SK-N-SH treated with all-trans-retinoic acid at 6 μM for 48 hours (cell line): ENCODE results near the gene PHACTR3.

Experiments
- ATAC-seq: fragments of 200-7000 bp; cut with Tn5 transposase; 3 replicates; pipeline ENCODE4 v1.9.1; 2020; ENCODE audit warnings: mild to moderate bottlenecking, moderate library complexity
- ARNTL ChIP-seq: fragments of 450-650 bp; formaldehyde crosslinking; IDR thresholded peaks from 2 replicates; pipeline ENCODE4 v1.5.0; 2020; ENCODE audit warnings: low read depth, mild to moderate bottlenecking, moderate library complexity, borderline replicate concordance
- BACH2 ChIP-seq: fragments of 250-450 bp; sonication (Bioruptor Pico); IDR thresholded peaks from 2 replicates; pipeline ENCODE4 v1.9.0; 2021; ENCODE audit warnings: mild to moderate bottlenecking, borderline replicate concordance
- CREB5 ChIP-seq: fragments of 250-450 bp; sonication (Bioruptor Pico); IDR thresholded peaks from 2 replicates; pipeline ENCODE4 v1.5.1; 2020; ENCODE audit warnings: low read depth, mild to moderate bottlenecking, moderate library complexity
- CSDC2 ChIP-seq: fragments of 250-450 bp; sonication (Bioruptor Pico); IDR thresholded peaks from 2 replicates; pipeline ENCODE4 v1.5.0; 2020; ENCODE audit warnings: mild to moderate bottlenecking, moderate library complexity
- GLIS3 ChIP-seq: fragments of 250-450 bp; sonication (Bioruptor Pico); IDR thresholded peaks from 2 replicates; pipeline ENCODE4 v1.5.0; 2020; ENCODE audit warnings: mild to moderate bottlenecking, moderate library complexity
- ISL1 ChIP-seq: fragments of 250-450 bp; sonication (Bioruptor Pico); IDR thresholded peaks from 2 replicates; pipeline ENCODE4 v2.1.2; 2022; ENCODE audit warnings: mild to moderate bottlenecking, moderate library complexity
- OSR1 ChIP-seq: fragments of 250-450 bp; sonication (Bioruptor Pico); IDR thresholded peaks from 2 replicates; pipeline ENCODE4 v1.8.0; 2022; ENCODE audit warnings: moderate library complexity, mild to moderate bottlenecking, inconsistent platforms
- PPARA ChIP-seq: fragments of 250-450 bp; sonication (Bioruptor Pico); IDR thresholded peaks from 2 replicates; pipeline ENCODE4 v1.5.0; 2020; ENCODE audit warnings: mild to moderate bottlenecking, borderline replicate concordance
- RARB ChIP-seq: fragments of 250-450 bp; sonication (Bioruptor Pico); IDR thresholded peaks from 2 replicates; pipeline ENCODE4 v1.8.0; 2021; ENCODE audit warnings: mild to moderate bottlenecking, moderate library complexity
- SNAI2 ChIP-seq: fragments of 250-450 bp; sonication (Bioruptor Pico); IDR thresholded peaks from 2 replicates; pipeline ENCODE4 v1.5.0; 2020; ENCODE audit warnings: mild to moderate bottlenecking, moderate library complexity
- TCF4 ChIP-seq: fragments of 250-450 bp; sonication (Bioruptor Pico); IDR thresholded peaks from 2 replicates; pipeline ENCODE4 v1.8.0; 2021; ENCODE audit warnings: mild to moderate bottlenecking, moderate library complexity, borderline replicate concordance
- TOX ChIP-seq: fragments of 250-450 bp; sonication (Bioruptor Pico); IDR thresholded peaks from 2 replicates; pipeline ENCODE4 v1.8.0; 2021; ENCODE audit warnings: mild to moderate bottlenecking, moderate library complexity, borderline replicate concordance
- TSHZ2 ChIP-seq: fragments of 250-450 bp; sonication (Bioruptor Pico); IDR thresholded peaks from 2 replicates; pipeline ENCODE4 v1.5.0; 2020; ENCODE audit warnings: mild to moderate bottlenecking, moderate library complexity
- ZC3H10 ChIP-seq: fragments of 250-450 bp; sonication (Bioruptor Pico); IDR thresholded peaks from 2 replicates; pipeline ENCODE4 v1.5.1; 2021; ENCODE audit warnings: mild to moderate bottlenecking, moderate library complexity
- ZFP3 ChIP-seq: fragments of 250-450 bp; sonication (Bioruptor Pico); IDR thresholded peaks from 2 replicates; pipeline ENCODE4 v1.5.0; 2020; ENCODE audit warnings: mild to moderate bottlenecking, moderate library complexity
- ZFP30 ChIP-seq: fragments of 450-650 bp; formaldehyde crosslinking; IDR thresholded peaks from 2 replicates; pipeline ENCODE4 v1.5.0; 2022; ENCODE audit warnings: mild to moderate bottlenecking, moderate library complexity
- ZNF70 ChIP-seq: fragments of 450-650 bp; formaldehyde crosslinking; IDR thresholded peaks from 2 replicates; pipeline ENCODE4 v1.5.0; 2020; ENCODE audit warnings: mild to moderate bottlenecking, moderate library complexity
- TF ChIP-seq, protein P1 (sequence below): fragments of 250-450 bp; sonication (Bioruptor Pico); IDR thresholded peaks from 2 replicates; pipeline ENCODE4 v1.8.0; 2020; ENCODE audit warnings: mild to moderate bottlenecking, moderate library complexity, borderline replicate concordance
- TF ChIP-seq, protein P2 (sequence below): fragments of 250-450 bp; sonication (Bioruptor Pico); IDR thresholded peaks from 2 replicates; pipeline ENCODE4 v1.8.0; 2021; ENCODE audit warnings: low read depth, mild to moderate bottlenecking, moderate library complexity, borderline replicate concordance
- TF ChIP-seq, protein P3 (sequence below): fragments of 250-450 bp; sonication (Bioruptor Pico); IDR thresholded peaks from 2 replicates; pipeline ENCODE4 v1.5.1; 2021; ENCODE audit warnings: mild to moderate bottlenecking, moderate library complexity

Gene PHACTR3

DNA sequence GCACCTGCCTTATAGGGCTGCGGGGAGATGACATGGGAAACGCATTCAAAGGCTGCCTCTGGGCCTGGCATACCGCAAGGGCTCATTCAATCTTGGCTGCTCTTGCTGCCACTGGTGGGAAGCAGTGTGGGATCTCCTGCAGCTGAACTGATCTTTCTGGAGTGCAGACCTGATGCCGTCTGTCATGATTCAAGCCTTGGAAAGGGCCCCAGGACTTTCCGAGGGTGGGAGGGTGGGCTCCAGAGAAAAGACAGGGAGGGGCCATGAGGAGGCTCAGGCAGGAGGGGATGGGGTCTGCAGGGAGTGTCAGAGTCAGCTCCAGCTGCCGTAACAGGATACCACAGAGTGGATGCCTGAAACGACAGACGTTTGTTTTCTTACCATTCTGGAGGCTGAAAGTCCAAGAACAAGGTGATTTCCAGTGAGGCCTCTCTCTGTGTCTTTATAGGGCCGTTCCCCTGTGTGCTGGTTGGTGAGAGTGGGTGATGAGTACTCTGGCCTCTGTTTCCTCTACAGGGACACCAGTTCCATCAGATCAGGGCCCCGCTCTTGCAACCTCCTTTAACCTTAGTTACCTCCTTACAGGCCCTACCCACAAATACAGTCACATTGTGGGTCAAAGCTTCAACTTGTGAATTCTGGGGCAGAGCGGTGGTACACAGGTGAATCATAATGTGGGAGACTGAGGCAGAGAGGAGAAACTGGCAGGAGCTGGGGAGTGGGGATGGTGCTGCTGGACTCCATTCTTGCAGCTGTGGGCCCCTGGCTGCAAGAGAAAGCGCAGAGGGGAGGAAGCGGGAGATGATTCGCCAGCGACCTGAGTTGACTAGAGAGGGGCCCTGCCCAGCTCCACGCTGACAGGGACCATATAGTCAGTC lies 180.7 kb downstream of the PHACTR3 start:
- no peak for TF ChIP-seq ISL1
- TF ChIP-seq CSDC2 (CRISPR knock-in tag): no peak
- TF ChIP-seq BACH2 (CRISPR knock-in tag): no peak
- no peak for TF ChIP-seq SNAI2 (CRISPR knock-in tag)
- TF ChIP-seq, protein P1, sequence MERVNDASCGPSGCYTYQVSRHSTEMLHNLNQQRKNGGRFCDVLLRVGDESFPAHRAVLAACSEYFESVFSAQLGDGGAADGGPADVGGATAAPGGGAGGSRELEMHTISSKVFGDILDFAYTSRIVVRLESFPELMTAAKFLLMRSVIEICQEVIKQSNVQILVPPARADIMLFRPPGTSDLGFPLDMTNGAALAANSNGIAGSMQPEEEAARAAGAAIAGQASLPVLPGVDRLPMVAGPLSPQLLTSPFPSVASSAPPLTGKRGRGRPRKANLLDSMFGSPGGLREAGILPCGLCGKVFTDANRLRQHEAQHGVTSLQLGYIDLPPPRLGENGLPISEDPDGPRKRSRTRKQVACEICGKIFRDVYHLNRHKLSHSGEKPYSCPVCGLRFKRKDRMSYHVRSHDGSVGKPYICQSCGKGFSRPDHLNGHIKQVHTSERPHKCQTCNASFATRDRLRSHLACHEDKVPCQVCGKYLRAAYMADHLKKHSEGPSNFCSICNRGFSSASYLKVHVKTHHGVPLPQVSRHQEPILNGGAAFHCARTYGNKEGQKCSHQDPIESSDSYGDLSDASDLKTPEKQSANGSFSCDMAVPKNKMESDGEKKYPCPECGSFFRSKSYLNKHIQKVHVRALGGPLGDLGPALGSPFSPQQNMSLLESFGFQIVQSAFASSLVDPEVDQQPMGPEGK (CRISPR knock-in tag): no peak
- no peak for TF ChIP-seq OSR1 (CRISPR knock-in tag)
- no peak for TF ChIP-seq ARNTL (CRISPR knock-in tag)
- TF ChIP-seq ZNF70 (CRISPR knock-in tag): no peak
- TF ChIP-seq GLIS3 (CRISPR knock-in tag): no peak
- TF ChIP-seq, protein P2, sequence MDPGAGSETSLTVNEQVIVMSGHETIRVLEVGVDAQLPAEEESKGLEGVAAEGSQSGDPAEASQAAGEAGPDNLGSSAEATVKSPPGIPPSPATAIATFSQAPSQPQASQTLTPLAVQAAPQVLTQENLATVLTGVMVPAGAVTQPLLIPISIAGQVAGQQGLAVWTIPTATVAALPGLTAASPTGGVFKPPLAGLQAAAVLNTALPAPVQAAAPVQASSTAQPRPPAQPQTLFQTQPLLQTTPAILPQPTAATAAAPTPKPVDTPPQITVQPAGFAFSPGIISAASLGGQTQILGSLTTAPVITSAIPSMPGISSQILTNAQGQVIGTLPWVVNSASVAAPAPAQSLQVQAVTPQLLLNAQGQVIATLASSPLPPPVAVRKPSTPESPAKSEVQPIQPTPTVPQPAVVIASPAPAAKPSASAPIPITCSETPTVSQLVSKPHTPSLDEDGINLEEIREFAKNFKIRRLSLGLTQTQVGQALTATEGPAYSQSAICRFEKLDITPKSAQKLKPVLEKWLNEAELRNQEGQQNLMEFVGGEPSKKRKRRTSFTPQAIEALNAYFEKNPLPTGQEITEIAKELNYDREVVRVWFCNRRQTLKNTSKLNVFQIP (CRISPR knock-in tag): no peak
- TF ChIP-seq ZC3H10: no peak
- no peak for TF ChIP-seq RARB (CRISPR knock-in tag)
- TF ChIP-seq CREB5 (CRISPR knock-in tag): no peak
- TF ChIP-seq TSHZ2 (CRISPR knock-in tag): no peak
- TF ChIP-seq ZFP30 (CRISPR knock-in tag): no peak
- TF ChIP-seq, protein P3, sequence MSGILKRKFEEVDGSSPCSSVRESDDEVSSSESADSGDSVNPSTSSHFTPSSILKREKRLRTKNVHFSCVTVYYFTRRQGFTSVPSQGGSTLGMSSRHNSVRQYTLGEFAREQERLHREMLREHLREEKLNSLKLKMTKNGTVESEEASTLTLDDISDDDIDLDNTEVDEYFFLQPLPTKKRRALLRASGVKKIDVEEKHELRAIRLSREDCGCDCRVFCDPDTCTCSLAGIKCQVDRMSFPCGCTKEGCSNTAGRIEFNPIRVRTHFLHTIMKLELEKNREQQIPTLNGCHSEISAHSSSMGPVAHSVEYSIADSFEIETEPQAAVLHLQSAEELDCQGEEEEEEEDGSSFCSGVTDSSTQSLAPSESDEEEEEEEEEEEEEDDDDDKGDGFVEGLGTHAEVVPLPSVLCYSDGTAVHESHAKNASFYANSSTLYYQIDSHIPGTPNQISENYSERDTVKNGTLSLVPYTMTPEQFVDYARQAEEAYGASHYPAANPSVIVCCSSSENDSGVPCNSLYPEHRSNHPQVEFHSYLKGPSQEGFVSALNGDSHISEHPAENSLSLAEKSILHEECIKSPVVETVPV (CRISPR knock-in tag): no peak
- TF ChIP-seq TOX: no peak
- no peak for ATAC-seq

GRCh38 chr20:59785669-59785959 lies 181.3 kb downstream of the PHACTR3 start:
- TF ChIP-seq TCF4 (CRISPR knock-in tag) (no peak), SNAI2 (CRISPR knock-in tag) (no peak), TSHZ2 (CRISPR knock-in tag) (no peak), RARB (CRISPR knock-in tag) (no peak), ZFP3 (CRISPR knock-in tag) (no peak), ZFP30 (CRISPR knock-in tag) (no peak), GLIS3 (CRISPR knock-in tag) (no peak), PPARA (CRISPR knock-in tag) (no peak), TOX (no peak)
- TF ChIP-seq, protein P2 (CRISPR knock-in tag): no peak
- TF ChIP-seq, protein P3 (CRISPR knock-in tag): no peak

More at GRCh38 chr20:59785669-59785959, 181.3 kb downstream of the PHACTR3 start:
- ATAC-seq: no peak
